HG03095 (cell line): ENCODE results near the gene ZNF414.
"Not testable (repeated sequence)": the region's sequence is repeated elsewhere in the genome, so short reads cannot be mapped to it uniquely, and the experiment has no call there.

Experiments
- ATAC-seq: cut with Tn5 transposase; IDR thresholded peaks from one replicate; pipeline ENCODE4 v1.9.1; 2021; ENCODE audit warnings: moderate library complexity; ENCODE audit not compliant: unreplicated experiment

Gene ZNF414

GRCh38 chr19:8518536-8518935, 4.6 kb upstream of the ZNF414 start:
- ATAC-seq: no peak

- no peak for ATAC-seq
Measured at GRCh38 chr19:8517551-8518442, 3.8 kb upstream of the ZNF414 start.

- no peak for ATAC-seq
Measured at GRCh38 chr19:8515317-8515716, 1.4 kb upstream of the ZNF414 start.

GRCh38 chr19:8514505-8515009, 590 bp upstream of the ZNF414 start:
- not testable (repeated sequence) for ATAC-seq

GRCh38 chr19:8513036-8513686, 806 bp downstream of the ZNF414 start:
- ATAC-seq: no peak

- ATAC-seq: no peak
Measured at GRCh38 chr19:8512115-8512967, 1.6 kb downstream of the ZNF414 start.

- ATAC-seq: no peak
Measured at GRCh38 chr19:8511573-8512101, 2.3 kb downstream of the ZNF414 start.

- no peak for ATAC-seq
Measured at GRCh38 chr19:8510589-8511115, 3.3 kb downstream of the ZNF414 start.

- no peak for ATAC-seq
Measured at GRCh38 chr19:8506402-8506957, 7.5 kb downstream of the ZNF414 start.

GRCh38 chr19:8505680-8506401, 8.1 kb downstream of the ZNF414 start:
- ATAC-seq: no peak

- no peak for ATAC-seq
Measured at GRCh38 chr19:8504919-8505318, 9.0 kb downstream of the ZNF414 start.

- no peak for ATAC-seq
Measured at GRCh38 chr19:8504171-8504570, 9.8 kb downstream of the ZNF414 start.

GRCh38 chr19:8503510-8503909, 10.5 kb downstream of the ZNF414 start:
- no peak for ATAC-seq

- no peak for ATAC-seq
Measured at GRCh38 chr19:8501981-8502380, 12.0 kb downstream of the ZNF414 start.

- ATAC-seq: no peak
Measured at GRCh38 chr19:8501516-8501915, 12.5 kb downstream of the ZNF414 start.

GRCh38 chr19:8500158-8500557, 13.8 kb downstream of the ZNF414 start:
- ATAC-seq: no peak

- ATAC-seq: no peak
Measured at GRCh38 chr19:8499048-8499833, 14.7 kb downstream of the ZNF414 start.

GRCh38 chr19:8498295-8498694, 15.7 kb downstream of the ZNF414 start:
- no peak for ATAC-seq

GRCh38 chr19:8494158-8494557, 19.8 kb downstream of the ZNF414 start:
- no peak for ATAC-seq
